H1 (cell line): ENCODE measurements around the gene TACC2.

Source experiments
- EZH2 ChIP-seq: fragments of 200-600 bp; sonication (generic); IDR thresholded peaks from 2 replicates; pipeline ENCODE4 v1.7.1; 2012; ENCODE audit warnings: low read depth, mild to moderate bottlenecking, moderate library complexity, low read length, inconsistent platforms; ENCODE audit not compliant: severe bottlenecking
- FOSL1 ChIP-seq: IDR thresholded peaks from 2 replicates; pipeline ENCODE4 v1.6.1; 2011; ENCODE audit warnings: mild to moderate bottlenecking, low read depth, low read length, moderate library complexity; ENCODE audit not compliant: insufficient read depth
- RXRA ChIP-seq: IDR thresholded peaks from 2 replicates; pipeline ENCODE4 v1.6.1; 2011; ENCODE audit warnings: low read depth, mild to moderate bottlenecking, low read length, moderate library complexity; ENCODE audit not compliant: insufficient read depth
- TAF1 ChIP-seq: IDR thresholded peaks from 2 replicates; pipeline ENCODE4 v1.6.1; 2011; ENCODE audit warnings: mild to moderate bottlenecking, low read depth, low read length
- TF ChIP-seq, protein P1 (sequence below): IDR thresholded peaks from 2 replicates; pipeline ENCODE4 v1.6.1; 2012; ENCODE audit warnings: inconsistent platforms
- TF ChIP-seq, protein P2 (sequence below), 3 experiments: IDR thresholded peaks; 1 replicate in 2 of 3; 2 replicates in 1 of 3; pipeline versions ENCODE4 v1.5.1 to v1.6.1; 2011; ENCODE audit warnings: low read length in 3 of 3, mild to moderate bottlenecking in 3 of 3, inconsistent platforms in 2 of 3, low read depth in 1 of 3, moderate library complexity in 1 of 3; ENCODE audit not compliant: insufficient read depth in 1 of 3; ENCODE audit errors: control extremely low read depth in 1 of 3

DNA sequence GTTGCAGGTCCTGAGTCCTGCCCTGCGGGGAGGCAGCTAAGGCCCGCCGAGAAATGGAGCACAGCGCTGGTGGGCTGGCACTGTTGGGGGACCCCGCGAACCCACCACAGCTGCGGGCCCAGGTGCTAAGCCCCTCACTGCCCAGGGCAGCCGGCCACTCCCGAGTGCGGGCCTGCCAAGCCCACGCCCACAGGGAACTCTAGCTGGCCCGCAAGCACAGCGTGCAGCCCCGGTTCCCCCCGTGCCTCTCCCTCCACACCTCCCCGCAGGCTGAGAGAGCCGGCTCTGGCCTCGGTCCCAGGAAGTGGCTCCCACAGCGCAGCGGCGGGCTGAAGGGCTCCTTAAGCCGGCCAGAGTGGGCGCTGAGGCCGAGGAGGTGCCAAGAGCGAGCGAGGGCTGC lies 10.5 kb upstream of the TACC2 start:
- no peak for TF ChIP-seq TAF1
- no peak for TF ChIP-seq EZH2
- TF ChIP-seq, protein P1, sequence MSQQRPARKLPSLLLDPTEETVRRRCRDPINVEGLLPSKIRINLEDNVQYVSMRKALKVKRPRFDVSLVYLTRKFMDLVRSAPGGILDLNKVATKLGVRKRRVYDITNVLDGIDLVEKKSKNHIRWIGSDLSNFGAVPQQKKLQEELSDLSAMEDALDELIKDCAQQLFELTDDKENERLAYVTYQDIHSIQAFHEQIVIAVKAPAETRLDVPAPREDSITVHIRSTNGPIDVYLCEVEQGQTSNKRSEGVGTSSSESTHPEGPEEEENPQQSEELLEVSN = no peak
- TF ChIP-seq, protein P2, sequence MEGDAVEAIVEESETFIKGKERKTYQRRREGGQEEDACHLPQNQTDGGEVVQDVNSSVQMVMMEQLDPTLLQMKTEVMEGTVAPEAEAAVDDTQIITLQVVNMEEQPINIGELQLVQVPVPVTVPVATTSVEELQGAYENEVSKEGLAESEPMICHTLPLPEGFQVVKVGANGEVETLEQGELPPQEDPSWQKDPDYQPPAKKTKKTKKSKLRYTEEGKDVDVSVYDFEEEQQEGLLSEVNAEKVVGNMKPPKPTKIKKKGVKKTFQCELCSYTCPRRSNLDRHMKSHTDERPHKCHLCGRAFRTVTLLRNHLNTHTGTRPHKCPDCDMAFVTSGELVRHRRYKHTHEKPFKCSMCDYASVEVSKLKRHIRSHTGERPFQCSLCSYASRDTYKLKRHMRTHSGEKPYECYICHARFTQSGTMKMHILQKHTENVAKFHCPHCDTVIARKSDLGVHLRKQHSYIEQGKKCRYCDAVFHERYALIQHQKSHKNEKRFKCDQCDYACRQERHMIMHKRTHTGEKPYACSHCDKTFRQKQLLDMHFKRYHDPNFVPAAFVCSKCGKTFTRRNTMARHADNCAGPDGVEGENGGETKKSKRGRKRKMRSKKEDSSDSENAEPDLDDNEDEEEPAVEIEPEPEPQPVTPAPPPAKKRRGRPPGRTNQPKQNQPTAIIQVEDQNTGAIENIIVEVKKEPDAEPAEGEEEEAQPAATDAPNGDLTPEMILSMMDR (IDR thresholded peaks at IDR 0.05; ENCODE audit: control extremely low read depth in 1 of 3, insufficient read depth in 1 of 3, low read depth in 1 of 3, low read length in 3 of 3) = no peak
- TF ChIP-seq FOSL1 = no peak
- TF ChIP-seq RXRA = no peak
